Urothelium cell line (cell line): Measurements from ENCODE around the gene NELL1.

Experiments
- DNase-seq: peaks from one replicate; pipeline ENCODE4 v3.0.0; 2011; ENCODE audit warnings: low spot score, mixed read lengths
- FAIRE-seq: peaks from 2 replicates; lab custom pipeline; 2011; peaks lifted over from hg19 to GRCh38; lab: Jason Lieb, UNC

The NELL1 gene

GRCh38 chr11:21465203-21465602 lies 795.8 kb downstream of the NELL1 start:
- DNase-seq: no peak
- no peak for FAIRE-seq

DNA sequence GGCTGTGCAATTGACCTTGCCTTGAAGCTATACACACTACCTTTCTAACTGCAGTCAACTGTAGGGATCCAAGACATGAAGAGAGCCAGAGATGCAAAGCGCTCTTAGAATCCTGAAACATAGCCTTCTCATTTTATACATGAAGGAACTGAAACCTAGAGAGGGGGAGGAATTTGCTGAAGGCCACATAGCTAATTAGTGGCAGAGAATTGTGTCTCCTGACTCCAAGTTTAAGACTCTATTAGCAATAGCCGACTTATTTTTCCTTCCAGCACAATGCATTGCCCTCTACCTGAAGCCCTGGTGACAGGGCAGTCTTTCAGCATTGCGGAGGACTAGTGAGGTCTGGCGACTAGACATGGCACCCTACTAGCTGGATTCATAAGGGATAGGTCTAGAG lies 796.5 kb downstream of the NELL1 start:
- FAIRE-seq (no peak), DNase-seq (no peak)

DNA sequence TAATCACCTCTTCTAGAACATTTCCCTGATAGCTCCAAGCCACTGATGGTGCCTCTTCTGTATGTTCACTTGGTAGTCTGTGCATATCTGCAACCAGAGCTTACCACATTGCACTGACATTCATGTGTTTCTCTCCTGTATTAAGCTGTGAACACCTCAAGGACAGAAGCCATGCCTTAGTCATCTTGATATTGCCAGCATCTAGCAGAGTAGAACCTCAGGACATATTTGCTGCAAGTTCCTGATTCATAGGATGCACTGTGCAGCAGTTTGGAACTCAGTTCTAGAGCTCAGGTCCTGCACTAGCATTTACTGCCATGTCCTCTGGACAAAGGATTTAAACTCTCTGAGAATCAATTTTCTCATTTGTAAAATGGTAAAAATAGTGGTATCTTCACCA lies 801.1 kb downstream of the NELL1 start:
- DNase-seq: no peak
- FAIRE-seq: no peak

GRCh38 chr11:21472261-21472660 lies 802.9 kb downstream of the NELL1 start:
- no peak for FAIRE-seq

GRCh38 chr11:21474529-21474928 lies 805.1 kb downstream of the NELL1 start:
- no peak for FAIRE-seq
- no peak for DNase-seq

More at GRCh38 chr11:21472261-21472660, 802.9 kb downstream of the NELL1 start:
- peak; percentile 23 for DNase-seq

DNA sequence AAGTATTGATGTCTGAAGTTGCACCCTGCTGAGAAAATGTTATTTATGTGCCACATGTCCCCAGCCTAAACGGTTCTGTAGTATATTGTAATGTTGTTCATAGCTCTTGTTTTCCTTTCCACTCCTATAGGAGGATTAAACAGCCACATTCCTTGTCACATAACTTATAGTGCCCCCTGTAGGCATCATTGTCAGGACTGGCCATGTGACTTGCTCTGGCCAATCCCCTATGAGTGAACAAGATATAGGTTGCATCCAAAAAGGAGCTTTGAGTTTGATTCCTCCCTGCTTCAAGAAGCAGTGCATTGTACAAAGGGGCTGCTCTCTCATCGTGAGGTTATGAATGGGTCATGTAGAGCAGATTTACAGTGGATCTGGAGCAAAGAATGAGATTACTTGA lies 805.9 kb downstream of the NELL1 start:
- FAIRE-seq (no peak), DNase-seq (no peak)

DNA sequence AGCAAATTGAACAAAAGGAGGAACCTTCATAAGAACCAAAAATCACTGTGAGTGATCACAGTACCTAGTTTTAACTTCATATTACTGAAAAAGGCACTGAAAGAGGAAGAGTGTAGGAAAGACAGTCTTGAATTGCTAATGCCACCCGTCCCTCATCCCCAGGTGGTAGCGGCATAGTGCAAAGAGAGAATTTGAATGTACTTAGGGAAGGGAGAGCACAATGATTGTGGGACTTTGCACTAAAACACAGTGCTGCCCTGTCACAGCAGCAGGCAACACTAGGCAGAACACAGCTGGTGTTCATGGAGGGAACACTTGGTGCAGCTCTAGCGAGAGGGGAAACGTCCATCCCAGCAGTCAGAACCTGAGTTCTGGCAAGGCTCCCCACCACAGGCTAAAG lies 807.2 kb downstream of the NELL1 start:
- DNase-seq (no peak), FAIRE-seq (no peak)

GRCh38 chr11:21480240-21480639 lies 810.9 kb downstream of the NELL1 start:
- no peak for DNase-seq
- FAIRE-seq: no peak

DNA sequence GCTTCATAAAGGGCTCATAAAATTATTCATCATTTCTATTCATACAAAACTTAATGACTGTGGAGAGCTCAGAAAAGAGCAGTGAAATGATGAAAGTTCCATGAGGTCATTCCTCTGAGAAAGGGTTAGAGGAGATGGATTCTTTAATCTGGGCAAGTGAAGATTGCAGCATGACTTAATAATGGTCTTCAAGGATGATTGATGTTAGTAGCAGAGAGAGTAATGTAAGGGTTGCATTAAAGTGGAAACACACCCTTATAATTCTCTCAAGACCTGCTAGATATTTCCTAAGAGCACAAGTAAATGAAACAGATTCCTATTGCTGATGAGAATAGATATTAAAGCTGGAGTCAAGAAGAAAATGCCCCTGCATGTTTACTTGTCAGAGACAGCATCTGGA lies 811.9 kb downstream of the NELL1 start:
- DNase-seq: no peak
- no peak for FAIRE-seq

DNA sequence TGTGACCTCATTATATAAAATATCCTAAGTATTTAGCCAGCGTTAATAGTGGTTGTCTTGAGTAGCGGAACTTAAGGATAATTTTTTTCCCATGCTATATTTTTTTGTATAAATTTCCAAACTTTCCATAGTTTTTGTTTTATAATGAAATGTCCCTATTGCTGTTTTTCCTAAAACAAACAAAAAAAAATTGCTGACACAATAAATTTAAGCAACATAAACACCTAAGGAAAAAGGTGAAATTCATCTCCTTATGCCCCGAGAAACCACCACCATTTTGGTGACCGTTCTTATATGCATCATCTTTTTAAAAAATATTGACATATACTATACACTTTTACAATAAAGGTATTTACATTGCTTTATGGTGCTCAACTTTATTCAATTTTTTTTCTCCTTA lies 814.7 kb downstream of the NELL1 start:
- DNase-seq (no peak), FAIRE-seq (no peak)

GRCh38 chr11:21485006-21485405 lies 815.6 kb downstream of the NELL1 start:
- DNase-seq: no peak
- FAIRE-seq: no peak

DNA sequence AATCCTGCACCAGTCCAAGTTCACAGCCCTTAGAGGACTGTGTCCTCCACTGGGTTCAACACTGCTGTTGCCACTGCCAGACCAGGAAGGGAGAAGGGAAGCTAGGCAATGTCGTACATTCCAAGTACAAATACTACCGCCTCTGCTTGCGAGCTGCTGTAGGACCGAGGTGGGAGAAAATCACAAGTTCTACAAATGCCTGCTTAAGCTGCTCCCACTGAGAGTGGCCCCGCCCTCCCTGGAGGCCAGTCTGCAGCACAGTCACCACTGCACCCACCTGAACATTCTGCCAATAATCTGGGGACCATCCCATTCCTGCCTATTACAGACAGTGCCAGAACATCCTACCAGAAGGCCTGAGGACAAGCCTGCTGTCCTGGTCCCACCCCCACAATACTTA lies 816.0 kb downstream of the NELL1 start:
- no peak for FAIRE-seq
- DNase-seq: no peak

GRCh38 chr11:21489416-21490115 lies 820.2 kb downstream of the NELL1 start:
- FAIRE-seq (no peak), DNase-seq (no peak)

- DNase-seq (no peak), FAIRE-seq (no peak)
Measured at GRCh38 chr11:21492931-21493330, 823.5 kb downstream of the NELL1 start.

GRCh38 chr11:21494946-21495345 lies 825.6 kb downstream of the NELL1 start:
- DNase-seq (no peak), FAIRE-seq (no peak)

- FAIRE-seq (no peak), DNase-seq (no peak)
Measured at GRCh38 chr11:21495879-21496278, 826.5 kb downstream of the NELL1 start.

GRCh38 chr11:21501245-21501644 lies 831.9 kb downstream of the NELL1 start:
- DNase-seq (no peak), FAIRE-seq (no peak)

DNA sequence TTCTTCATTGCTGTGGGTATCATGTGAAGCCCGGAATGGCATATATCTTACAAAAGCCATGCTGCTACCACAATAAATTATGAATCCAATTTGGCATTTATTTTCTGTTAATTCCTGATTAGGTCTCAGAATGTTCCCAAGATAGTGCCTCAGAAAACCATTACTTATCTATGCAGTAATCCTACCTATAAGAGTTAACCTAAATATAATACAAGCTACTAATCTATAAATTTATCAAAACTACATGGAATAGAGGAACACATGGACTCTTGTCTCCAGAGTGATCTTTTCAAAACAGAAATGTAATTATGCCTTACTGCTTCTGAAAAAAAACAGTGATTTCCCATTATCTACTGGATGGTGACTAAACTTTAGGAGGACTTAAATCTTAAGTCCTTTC lies 835.7 kb downstream of the NELL1 start:
- no peak for FAIRE-seq
- no peak for DNase-seq

- peak; percentile 59 for DNase-seq
Measured at GRCh38 chr11:21511835-21512440, 842.6 kb downstream of the NELL1 start.

GRCh38 chr11:21514316-21514715 lies 844.9 kb downstream of the NELL1 start:
- DNase-seq (peak; percentile 27), FAIRE-seq (no peak)

More at GRCh38 chr11:21511835-21512440, 842.6 kb downstream of the NELL1 start:
- FAIRE-seq: peak; percentile 40

DNA sequence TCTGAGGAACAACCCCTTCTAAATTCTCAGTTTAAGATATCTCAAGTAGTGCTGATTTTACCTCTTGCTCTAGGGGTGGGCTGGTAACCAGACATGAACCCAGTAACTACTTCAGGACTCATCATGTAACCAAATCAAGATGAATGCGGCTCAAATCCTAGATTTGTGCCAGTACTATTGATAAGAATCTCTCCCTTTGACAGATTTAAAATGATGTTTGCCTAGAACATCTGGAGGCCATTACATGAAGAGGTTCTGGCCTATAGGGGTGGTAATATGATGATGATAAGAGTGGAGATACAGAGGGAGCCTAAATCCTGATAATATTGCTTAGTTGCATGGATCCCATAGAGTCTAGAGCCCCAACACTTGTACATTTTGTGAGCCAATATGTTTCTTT lies 850.9 kb downstream of the NELL1 start:
- DNase-seq (no peak), FAIRE-seq (no peak)

GRCh38 chr11:21529187-21529586 lies 859.8 kb downstream of the NELL1 start:
- DNase-seq (no peak), FAIRE-seq (no peak)

DNA sequence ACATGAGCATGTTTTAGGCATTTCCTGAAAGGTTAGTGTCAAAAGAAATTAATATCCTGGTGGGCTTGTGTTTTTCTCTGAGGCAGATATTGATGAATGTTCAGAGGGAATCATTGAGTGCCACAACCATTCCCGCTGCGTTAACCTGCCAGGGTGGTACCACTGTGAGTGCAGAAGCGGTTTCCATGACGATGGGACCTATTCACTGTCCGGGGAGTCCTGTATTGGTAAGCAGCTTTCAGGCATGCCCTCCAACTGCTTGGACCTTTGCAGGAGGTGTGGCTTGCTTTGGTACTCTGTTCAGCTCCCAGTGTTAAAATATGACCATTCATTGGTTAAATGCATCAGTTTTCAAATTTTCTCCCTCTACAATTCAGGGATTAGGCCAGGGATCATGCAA lies 864.9 kb downstream of the NELL1 start:
- FAIRE-seq (no peak), DNase-seq (no peak)
